K562 (cell line): Measurements from ENCODE around the gene GPR3. TPM values are rescaled to one million over a fixed set of nuclear protein-coding genes. Genes with fewer than 3 reads are reported as not detected.

Experiments
- CEBPG ChIP-seq, 3 experiments: fragments of 200-800 bp in 1 of 3; sonication (Bioruptor generic) in 1 of 3; sonication (generic) in 1 of 3; formaldehyde crosslinking in 1 of 3; IDR thresholded peaks in 2 of 3; conservative IDR thresholded peaks in 1 of 3; 2 replicates each; pipeline versions ENCODE4 v1.6.1 to v1.8.0; 2016 to 2022; ENCODE audit warnings: missing compliant biosample characterization in 2 of 3, missing genetic modification characterization in 2 of 3, mild to moderate bottlenecking in 1 of 3, missing genetic modification reagents in 1 of 3
- CHD1 ChIP-seq: fragments of 200-600 bp; sonication (generic); IDR thresholded peaks from one replicate; pipeline ENCODE4 v1.6.1; 2012; ENCODE audit warnings: mild to moderate bottlenecking, moderate library complexity, low read length, inconsistent platforms
- CHD2 ChIP-seq: IDR thresholded peaks from 2 replicates; pipeline ENCODE4 v1.6.1; 2011; ENCODE audit warnings: low read depth, low read length
- KLF6 ChIP-seq: fragments of 250-450 bp; sonication (Bioruptor Pico); IDR thresholded peaks from 2 replicates; pipeline ENCODE4 v1.4.0; 2020; ENCODE audit warnings: mild to moderate bottlenecking, moderate library complexity, borderline replicate concordance
- LEF1 ChIP-seq: fragments of 450-650 bp; IDR thresholded peaks from 2 replicates; pipeline ENCODE4 v1.6.1; 2016; ENCODE audit warnings: mild to moderate bottlenecking
- NFIC ChIP-seq: fragments of 450-650 bp; IDR thresholded peaks from 2 replicates; pipeline ENCODE4 v1.6.1; 2017; ENCODE audit warnings: mild to moderate bottlenecking, inconsistent platforms
- POLR2A ChIP-seq: fragments of 450-650 bp; conservative IDR thresholded peaks from 2 replicates; pipeline ENCODE4 v1.6.1; 2016
- RBM39 ChIP-seq: fragments of 200-400 bp; formaldehyde crosslinking; optimal IDR thresholded peaks from 2 replicates; pipeline ENCODE3; 2018; ENCODE audit warnings: low read depth, low read length
- SIN3A ChIP-seq, 2 experiments: fragments of 150-350 bp in 1 of 2; IDR thresholded peaks; 2 replicates each; pipeline ENCODE4 v1.6.1; 2011 to 2016; ENCODE audit warnings: borderline replicate concordance in 2 of 2, low read depth in 2 of 2, low read length in 2 of 2, mild to moderate bottlenecking in 2 of 2, moderate library complexity in 2 of 2; ENCODE audit not compliant: control insufficient read depth in 1 of 2
- TAF1 ChIP-seq: IDR thresholded peaks from 2 replicates; pipeline ENCODE4 v1.6.1; 2011; ENCODE audit warnings: mild to moderate bottlenecking, low read length, moderate library complexity; ENCODE audit not compliant: insufficient read depth, control insufficient read depth, severe bottlenecking; ENCODE audit errors: extremely low read depth
- U2AF2 ChIP-seq: fragments of 200-400 bp; formaldehyde crosslinking; optimal IDR thresholded peaks from 2 replicates; pipeline ENCODE3; 2017; ENCODE audit warnings: low read depth, mild to moderate bottlenecking, low read length
- ZFP36 ChIP-seq: fragments of 150-350 bp; IDR thresholded peaks from 2 replicates; pipeline ENCODE4 v1.6.1; 2018; ENCODE audit warnings: low read length, low read depth; ENCODE audit not compliant: partially characterized antibody
- ZNF184 ChIP-seq: sonication (generic); formaldehyde crosslinking; IDR thresholded peaks from 2 replicates; pipeline ENCODE4 v1.5.0; 2020; ENCODE audit warnings: missing genetic modification reagents
- polyA plus RNA-seq, 8 experiments: library from polyadenylated mRNA; depleted of rRNA in 4 of 8; stranded (reverse) in 5 of 8; unstranded in 3 of 8; fragments of >200 nt; fragmentation: Nextera tagmentation in 2 of 8; fragmentation: Illumina TruSeq in 1 of 8; extraction: Ambion mirVana in 2 of 8; extraction: Trizol in 1 of 8; gene quantifications; 2 replicates each; pipeline versions ENCODE4 v1.2.1 to v1.2.3, GENCODE V29; 2011 to 2014; ENCODE audit warnings: inconsistent platforms in 1 of 8, missing spikeins in 1 of 8
- total RNA-seq, 7 experiments: library from RNA; depleted of rRNA in 6 of 7; stranded (reverse); fragments of >200 nt in 6 of 7; fragmentation: Illumina TruSeq in 2 of 7; extraction: Trizol in 2 of 7; gene quantifications; 2 replicates each; pipeline versions ENCODE4 v1.2.1 to v1.2.3, GENCODE V29; 2011 to 2021; ENCODE audit warnings: low replicate concordance in 1 of 7
- TF ChIP-seq, protein P1 (sequence below): IDR thresholded peaks from 2 replicates; pipeline ENCODE4 v1.6.1; 2012; ENCODE audit warnings: low read depth, low read length, improper control_type of control experiment, borderline replicate concordance
- TF ChIP-seq, protein P2 (sequence below): sonication (generic); formaldehyde crosslinking; IDR thresholded peaks from 2 replicates; pipeline ENCODE4 v1.9.0; 2022; ENCODE audit warnings: mild to moderate bottlenecking, missing genetic modification reagents
- TF ChIP-seq, protein P3 (sequence below): fragments of 250-450 bp; sonication (Bioruptor Pico); IDR thresholded peaks from 2 replicates; pipeline ENCODE4 v1.9.0; 2021; ENCODE audit warnings: mild to moderate bottlenecking
- TF ChIP-seq, protein P4 (sequence below): sonication (generic); formaldehyde crosslinking; IDR thresholded peaks from 2 replicates; pipeline ENCODE4 v1.8.0; 2022; ENCODE audit warnings: missing genetic modification reagents, mild to moderate bottlenecking, borderline replicate concordance
- TF ChIP-seq, protein P5 (sequence below), 2 experiments: fragments of 150-350 bp in 1 of 2; IDR thresholded peaks; 2 replicates each; pipeline ENCODE4 v1.6.1; 2012 to 2016; ENCODE audit warnings: low read depth in 2 of 2, low read length in 2 of 2, mild to moderate bottlenecking in 1 of 2, moderate library complexity in 1 of 2
- TF ChIP-seq, protein P6 (sequence below): sonication (generic); IDR thresholded peaks from 2 replicates; pipeline ENCODE4 v1.6.1; 2016

The GPR3 gene
- total and polyA plus RNA-seq, 9 of the 15 experiments (the other 6 are each of a cell fraction or from before 2014, with no cell fraction given) = 0.24 to 11.5 (median 3.7) TPM

DNA sequence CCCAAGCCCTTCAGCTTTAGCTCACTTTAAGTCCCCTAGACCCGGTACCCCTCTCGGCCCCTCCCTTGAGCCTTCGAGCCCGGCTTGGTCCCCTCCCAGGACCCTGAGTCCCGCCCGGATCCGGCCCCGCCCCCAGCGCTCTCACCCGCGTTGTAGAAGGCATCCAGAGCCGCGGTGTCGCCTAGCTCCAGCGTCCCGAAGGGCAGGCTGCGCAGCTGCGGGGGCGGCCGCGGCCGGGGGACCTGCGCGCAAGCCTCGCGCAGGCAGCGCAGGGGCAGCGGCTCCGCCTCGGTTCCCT lies 26.4 kb upstream of the GPR3 start (continued):
- TF ChIP-seq, protein P1, sequence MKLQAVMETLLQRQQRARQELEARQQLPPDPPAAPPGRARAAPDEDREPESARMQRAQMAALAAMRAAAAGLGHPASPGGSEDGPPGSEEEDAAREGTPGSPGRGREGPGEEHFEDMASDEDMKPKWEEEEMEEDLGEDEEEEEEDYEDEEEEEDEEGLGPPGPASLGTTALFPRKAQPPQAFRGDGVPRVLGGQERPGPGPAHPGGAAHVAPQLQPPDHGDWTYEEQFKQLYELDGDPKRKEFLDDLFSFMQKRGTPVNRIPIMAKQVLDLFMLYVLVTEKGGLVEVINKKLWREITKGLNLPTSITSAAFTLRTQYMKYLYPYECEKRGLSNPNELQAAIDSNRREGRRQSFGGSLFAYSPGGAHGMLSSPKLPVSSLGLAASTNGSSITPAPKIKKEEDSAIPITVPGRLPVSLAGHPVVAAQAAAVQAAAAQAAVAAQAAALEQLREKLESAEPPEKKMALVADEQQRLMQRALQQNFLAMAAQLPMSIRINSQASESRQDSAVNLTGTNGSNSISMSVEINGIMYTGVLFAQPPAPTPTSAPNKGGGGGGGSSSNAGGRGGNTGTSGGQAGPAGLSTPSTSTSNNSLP = no peak
- TF ChIP-seq CHD1 = peak; percentile 28
- TF ChIP-seq CEBPG (CRISPR knock-in tag; IDR thresholded peaks at IDR 0.05) = no peak
- no peak for TF ChIP-seq CEBPG (tag; conservative IDR thresholded peaks at IDR 0.05 in 1 of 2, IDR thresholded peaks at IDR 0.05 in 1 of 2)
- no peak for TF ChIP-seq KLF6 (CRISPR knock-in tag)
- TF ChIP-seq NFIC = no peak
- TF ChIP-seq, protein P2, sequence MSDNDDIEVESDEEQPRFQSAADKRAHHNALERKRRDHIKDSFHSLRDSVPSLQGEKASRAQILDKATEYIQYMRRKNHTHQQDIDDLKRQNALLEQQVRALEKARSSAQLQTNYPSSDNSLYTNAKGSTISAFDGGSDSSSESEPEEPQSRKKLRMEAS (CRISPR knock-in tag) = no peak
- TF ChIP-seq SIN3A (IDR thresholded peaks at IDR 0.05; ENCODE audit: borderline replicate concordance in 2 of 2, control insufficient read depth in 1 of 2, low read depth in 2 of 2, low read length in 2 of 2) = 0 out of 4 replicates have a peak, but pooled peaks of 1 of the 2 experiments have one; percentile 1
- TF ChIP-seq, protein P3, sequence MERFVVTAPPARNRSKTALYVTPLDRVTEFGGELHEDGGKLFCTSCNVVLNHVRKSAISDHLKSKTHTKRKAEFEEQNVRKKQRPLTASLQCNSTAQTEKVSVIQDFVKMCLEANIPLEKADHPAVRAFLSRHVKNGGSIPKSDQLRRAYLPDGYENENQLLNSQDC = no peak
- TF ChIP-seq U2AF2 = no peak
- TF ChIP-seq ZNF184 (CRISPR knock-in tag) = no peak
- no peak for TF ChIP-seq CHD2
- TF ChIP-seq POLR2A = no peak
- TF ChIP-seq TAF1 = peak; percentile 49
- TF ChIP-seq, protein P4, sequence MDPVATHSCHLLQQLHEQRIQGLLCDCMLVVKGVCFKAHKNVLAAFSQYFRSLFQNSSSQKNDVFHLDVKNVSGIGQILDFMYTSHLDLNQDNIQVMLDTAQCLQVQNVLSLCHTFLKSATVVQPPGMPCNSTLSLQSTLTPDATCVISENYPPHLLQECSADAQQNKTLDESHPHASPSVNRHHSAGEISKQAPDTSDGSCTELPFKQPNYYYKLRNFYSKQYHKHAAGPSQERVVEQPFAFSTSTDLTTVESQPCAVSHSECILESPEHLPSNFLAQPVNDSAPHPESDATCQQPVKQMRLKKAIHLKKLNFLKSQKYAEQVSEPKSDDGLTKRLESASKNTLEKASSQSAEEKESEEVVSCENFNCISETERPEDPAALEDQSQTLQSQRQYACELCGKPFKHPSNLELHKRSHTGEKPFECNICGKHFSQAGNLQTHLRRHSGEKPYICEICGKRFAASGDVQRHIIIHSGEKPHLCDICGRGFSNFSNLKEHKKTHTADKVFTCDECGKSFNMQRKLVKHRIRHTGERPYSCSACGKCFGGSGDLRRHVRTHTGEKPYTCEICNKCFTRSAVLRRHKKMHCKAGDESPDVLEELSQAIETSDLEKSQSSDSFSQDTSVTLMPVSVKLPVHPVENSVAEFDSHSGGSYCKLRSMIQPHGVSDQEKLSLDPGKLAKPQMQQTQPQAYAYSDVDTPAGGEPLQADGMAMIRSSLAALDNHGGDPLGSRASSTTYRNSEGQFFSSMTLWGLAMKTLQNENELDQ (CRISPR knock-in tag) = no peak
- no peak for TF ChIP-seq RBM39
- TF ChIP-seq ZFP36 = no peak
- no peak for TF ChIP-seq LEF1
- TF ChIP-seq, protein P5, sequence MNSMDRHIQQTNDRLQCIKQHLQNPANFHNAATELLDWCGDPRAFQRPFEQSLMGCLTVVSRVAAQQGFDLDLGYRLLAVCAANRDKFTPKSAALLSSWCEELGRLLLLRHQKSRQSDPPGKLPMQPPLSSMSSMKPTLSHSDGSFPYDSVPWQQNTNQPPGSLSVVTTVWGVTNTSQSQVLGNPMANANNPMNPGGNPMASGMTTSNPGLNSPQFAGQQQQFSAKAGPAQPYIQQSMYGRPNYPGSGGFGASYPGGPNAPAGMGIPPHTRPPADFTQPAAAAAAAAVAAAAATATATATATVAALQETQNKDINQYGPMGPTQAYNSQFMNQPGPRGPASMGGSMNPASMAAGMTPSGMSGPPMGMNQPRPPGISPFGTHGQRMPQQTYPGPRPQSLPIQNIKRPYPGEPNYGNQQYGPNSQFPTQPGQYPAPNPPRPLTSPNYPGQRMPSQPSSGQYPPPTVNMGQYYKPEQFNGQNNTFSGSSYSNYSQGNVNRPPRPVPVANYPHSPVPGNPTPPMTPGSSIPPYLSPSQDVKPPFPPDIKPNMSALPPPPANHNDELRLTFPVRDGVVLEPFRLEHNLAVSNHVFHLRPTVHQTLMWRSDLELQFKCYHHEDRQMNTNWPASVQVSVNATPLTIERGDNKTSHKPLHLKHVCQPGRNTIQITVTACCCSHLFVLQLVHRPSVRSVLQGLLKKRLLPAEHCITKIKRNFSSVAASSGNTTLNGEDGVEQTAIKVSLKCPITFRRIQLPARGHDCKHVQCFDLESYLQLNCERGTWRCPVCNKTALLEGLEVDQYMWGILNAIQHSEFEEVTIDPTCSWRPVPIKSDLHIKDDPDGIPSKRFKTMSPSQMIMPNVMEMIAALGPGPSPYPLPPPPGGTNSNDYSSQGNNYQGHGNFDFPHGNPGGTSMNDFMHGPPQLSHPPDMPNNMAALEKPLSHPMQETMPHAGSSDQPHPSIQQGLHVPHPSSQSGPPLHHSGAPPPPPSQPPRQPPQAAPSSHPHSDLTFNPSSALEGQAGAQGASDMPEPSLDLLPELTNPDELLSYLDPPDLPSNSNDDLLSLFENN (IDR thresholded peaks at IDR 0.05; ENCODE audit: low read depth in 2 of 2, low read length in 2 of 2) = 0 out of 4 replicates have a peak, but pooled peaks of 1 of the 2 experiments have one; percentile 12
- TF ChIP-seq, protein P6, sequence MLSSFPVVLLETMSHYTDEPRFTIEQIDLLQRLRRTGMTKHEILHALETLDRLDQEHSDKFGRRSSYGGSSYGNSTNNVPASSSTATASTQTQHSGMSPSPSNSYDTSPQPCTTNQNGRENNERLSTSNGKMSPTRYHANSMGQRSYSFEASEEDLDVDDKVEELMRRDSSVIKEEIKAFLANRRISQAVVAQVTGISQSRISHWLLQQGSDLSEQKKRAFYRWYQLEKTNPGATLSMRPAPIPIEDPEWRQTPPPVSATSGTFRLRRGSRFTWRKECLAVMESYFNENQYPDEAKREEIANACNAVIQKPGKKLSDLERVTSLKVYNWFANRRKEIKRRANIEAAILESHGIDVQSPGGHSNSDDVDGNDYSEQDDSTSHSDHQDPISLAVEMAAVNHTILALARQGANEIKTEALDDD = no peak
